Stimulated activated CD4-positive, alpha-beta T cell treated with anti-CD3 and anti-CD28 coated beads, TNF-alpha, amount 100 ng/mL, for 24 hours (primary cell): ENCODE data around the gene FRMD4A.

Experiments used
- DNase-seq, 3 experiments: peaks; one replicate each; pipeline ENCODE4 v3.0.0-alpha.2; 2020; ENCODE audit warnings: low read depth in 3 of 3

FRMD4A gene

GRCh38 chr10:13651969-13652720 lies 678.6 kb downstream of the FRMD4A start:
- DNase-seq, result no peak

- no peak for DNase-seq
These were observed 679.8 kb downstream of the FRMD4A start for GRCh38 chr10:13650961-13651360.

GRCh38 chr10:13649844-13650520 lies 680.7 kb downstream of the FRMD4A start:
- DNase-seq, result no peak

GRCh38 chr10:13648425-13648824 lies 682.3 kb downstream of the FRMD4A start:
- DNase-seq, result no peak

- no peak for DNase-seq
These were observed 685.9 kb downstream of the FRMD4A start for GRCh38 chr10:13644866-13645265.

- DNase-seq, result no peak
These were observed 687.7 kb downstream of the FRMD4A start for GRCh38 chr10:13643016-13643415.

GRCh38 chr10:13642293-13642692 lies 688.4 kb downstream of the FRMD4A start:
- DNase-seq, result no peak

GRCh38 chr10:13637894-13638293 lies 692.8 kb downstream of the FRMD4A start:
- DNase-seq, result no peak

GRCh38 chr10:13637303-13637856 lies 693.3 kb downstream of the FRMD4A start:
- no peak for DNase-seq

- DNase-seq, result no peak
These were observed 693.9 kb downstream of the FRMD4A start for GRCh38 chr10:13636776-13637175.

- DNase-seq, result no peak
These were observed 696.5 kb downstream of the FRMD4A start for GRCh38 chr10:13634207-13634606.

GRCh38 chr10:13633689-13634088 lies 697.0 kb downstream of the FRMD4A start:
- no peak for DNase-seq

- no peak for DNase-seq
These were observed 697.8 kb downstream of the FRMD4A start for GRCh38 chr10:13632884-13633440.

- DNase-seq, result no peak
These were observed 698.3 kb downstream of the FRMD4A start for GRCh38 chr10:13632440-13632839.

GRCh38 chr10:13631594-13631993 lies 699.1 kb downstream of the FRMD4A start:
- DNase-seq, result no peak

GRCh38 chr10:13630231-13630630 lies 700.5 kb downstream of the FRMD4A start:
- no peak for DNase-seq

- no peak for DNase-seq
These were observed 701.6 kb downstream of the FRMD4A start for GRCh38 chr10:13629116-13629515.

- no peak for DNase-seq
These were observed 702.1 kb downstream of the FRMD4A start for GRCh38 chr10:13628661-13629060.

GRCh38 chr10:13627459-13628310 lies 703.0 kb downstream of the FRMD4A start:
- no peak for DNase-seq

- DNase-seq, result no peak
These were observed 706.1 kb downstream of the FRMD4A start for GRCh38 chr10:13624630-13625029.

GRCh38 chr10:13621931-13622330 lies 708.8 kb downstream of the FRMD4A start:
- DNase-seq, result no peak

GRCh38 chr10:13617116-13617515 lies 713.6 kb downstream of the FRMD4A start:
- no peak for DNase-seq
